GM12891 (cell line): ENCODE results near the gene MAPT.

ENCODE experiments used
- POLR2A ChIP-seq: IDR thresholded peaks from 2 replicates; pipeline ENCODE4 v1.6.1; 2011; ENCODE audit warnings: low read depth, low read length, control low read depth
- POLR2AphosphoS5 ChIP-seq: IDR thresholded peaks from 2 replicates; pipeline ENCODE4 v1.6.1; 2011; ENCODE audit warnings: low read depth, low read length, control low read depth
- SPI1 ChIP-seq: IDR thresholded peaks from 2 replicates; pipeline ENCODE4 v1.6.1; 2011; ENCODE audit warnings: low read depth, low read length, control low read depth

GRCh38 chr17:45902892-45903346 lies 8.6 kb downstream of the MAPT start:
- no peak for TF ChIP-seq POLR2AphosphoS5
- no peak for TF ChIP-seq POLR2A
- TF ChIP-seq SPI1: no peak
